NCI-H2227 (cell line): ENCODE measurements around the gene DNAH1.
A peak's percentile ranks its signal among the peaks of the same experiment; 100 is the strongest.
"Not testable (repeated sequence)": the region's sequence is repeated elsewhere in the genome, so short reads cannot be mapped to it uniquely, and the experiment has no call there.

Source experiments
- DNase-seq: peaks from one replicate; lab custom pipeline; 2025; ENCODE audit not compliant: unreplicated experiment; lab: John Stamatoyannopoulos, UW

DNAH1 gene

GRCh38 chr3:52315977-52316764, at the start of gene DNAH1:
TSS of gene DNAH1 (plus strand) at chr3:52316319. CDS start at chr3:52322443, 6,124 bp downstream.
- DNase-seq: peak; percentile 77

GRCh38 chr3:52268036-52268435, 48.1 kb upstream of the DNAH1 start:
- DNase-seq: no peak

GRCh38 chr3:52269776-52270175, 46.3 kb upstream of the DNAH1 start:
- DNase-seq: no peak

GRCh38 chr3:52270252-52270754, 45.8 kb upstream of the DNAH1 start:
- DNase-seq: no peak

- not testable (repeated sequence) for DNase-seq
Measured at GRCh38 chr3:52272172-52272571, 43.9 kb upstream of the DNAH1 start.

- DNase-seq: no peak
Measured at GRCh38 chr3:52272831-52273230, 43.3 kb upstream of the DNAH1 start.

GRCh38 chr3:52274781-52275180, 41.3 kb upstream of the DNAH1 start:
- DNase-seq: not testable (repeated sequence)

GRCh38 chr3:52277071-52277964, 38.8 kb upstream of the DNAH1 start:
- peak; percentile 30 for DNase-seq

- DNase-seq: peak; percentile 66
Measured at GRCh38 chr3:52277972-52278509, 38.1 kb upstream of the DNAH1 start.

- peak; percentile 94 for DNase-seq
Measured at GRCh38 chr3:52278510-52279069, 37.5 kb upstream of the DNAH1 start, which contains the start of gene WDR82. TSS of gene WDR82 (minus strand) at chr3:52278649. CDS start at chr3:52278361, 288 bp downstream.

GRCh38 chr3:52279596-52279995, 36.5 kb upstream of the DNAH1 start:
- no peak for DNase-seq

GRCh38 chr3:52280050-52280461, 36.1 kb upstream of the DNAH1 start:
- peak; percentile 56 for DNase-seq

GRCh38 chr3:52281981-52282801, 33.9 kb upstream of the DNAH1 start:
- no peak for DNase-seq

- no peak for DNase-seq
Measured at GRCh38 chr3:52283306-52283705, 32.8 kb upstream of the DNAH1 start.

GRCh38 chr3:52284051-52284450, 32.1 kb upstream of the DNAH1 start:
- not testable (repeated sequence) for DNase-seq

GRCh38 chr3:52286777-52287110, 29.4 kb upstream of the DNAH1 start:
- peak; percentile 21 for DNase-seq

GRCh38 chr3:52288674-52289073, 27.4 kb upstream of the DNAH1 start:
- no peak for DNase-seq

GRCh38 chr3:52289338-52289746, 26.8 kb upstream of the DNAH1 start:
- DNase-seq: no peak

GRCh38 chr3:52289747-52290595, 26.1 kb upstream of the DNAH1 start:
- DNase-seq: no peak
